Large intestine (tissue), 1 donor: Measurements from ENCODE around the gene RAMAC. TPM values are rescaled to one million over a fixed set of nuclear protein-coding genes. Genes with fewer than 3 reads are reported as not detected.

Source experiments
- polyA plus RNA-seq: library from polyadenylated mRNA; unstranded; fragments of 120-200 nt; gene quantifications from one replicate; pipeline ENCODE4 v1.2.1, GENCODE V29; 2013

The RAMAC gene
- polyA plus RNA-seq, 1 donor: 30.1 TPM

Other genes with a start within 250 kb of the RAMAC start
- 0.07 TPM for gene FSD2, start 180.1 kb upstream of the RAMAC start, polyA plus RNA-seq
- 12.8 TPM for gene WHAMM, start 176.6 kb upstream of the RAMAC start, polyA plus RNA-seq
- 7.1 TPM for gene HOMER2, start 33.5 kb upstream of the RAMAC start, polyA plus RNA-seq
- 29.1 TPM for gene C15orf40, start 25.4 kb downstream of the RAMAC start, polyA plus RNA-seq
- gene BTBD1, start 81.0 kb downstream of the RAMAC start, polyA plus RNA-seq: 68.4 TPM
- gene TM6SF1, start 121.4 kb downstream of the RAMAC start, polyA plus RNA-seq: 1.4 TPM
- 30.4 TPM for gene HDGFL3, start 221.6 kb downstream of the RAMAC start, polyA plus RNA-seq